ENCODE measurements around the gene SNX11.

The SNX11 gene

DNA sequence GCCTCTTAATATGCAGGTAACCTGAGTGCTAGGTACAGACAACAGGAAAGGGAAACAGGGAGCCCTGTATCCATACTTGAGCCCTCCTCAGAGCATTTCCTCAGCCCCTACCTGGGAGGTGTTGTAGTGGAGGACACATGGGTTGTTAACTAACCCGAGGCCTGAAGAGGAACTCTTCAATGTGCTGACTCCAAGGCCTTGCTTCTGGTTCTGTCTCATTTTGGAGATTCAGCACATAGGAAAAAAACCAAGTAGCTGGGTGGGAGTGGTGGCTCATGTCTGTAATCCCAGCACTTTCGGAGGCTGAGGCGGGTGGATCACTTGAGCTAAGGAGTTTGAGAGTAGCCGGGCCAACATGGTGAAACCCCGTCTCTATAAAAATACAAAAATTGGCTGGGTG lies 24.8 kb downstream of the SNX11 start:
- TF ChIP-seq ZNF501 (tag by site-specific recombination; IDR thresholded peaks at IDR 0.05) (no peak), KLF1 (tag by site-specific recombination; IDR thresholded peaks at IDR 0.05) (no peak), MEIS1 (CRISPR knock-in tag; IDR thresholded peaks at IDR 0.05; ENCODE audit: borderline replicate concordance) (no peak), ZNF548 (tag by site-specific recombination; IDR thresholded peaks at IDR 0.05) (no peak), ZNF23 (tag by site-specific recombination; IDR thresholded peaks at IDR 0.05; ENCODE audit: borderline replicate concordance) (no peak), ZNF549 (tag by site-specific recombination; IDR thresholded peaks at IDR 0.05) (no peak), ZBTB21 (tag by site-specific recombination; IDR thresholded peaks at IDR 0.05) (no peak), ZXDB (tag by site-specific recombination; IDR thresholded peaks at IDR 0.05) (no peak), ZNF202 (tag by site-specific recombination; IDR thresholded peaks at IDR 0.05; ENCODE audit: borderline replicate concordance) (no peak), ZNF701 (tag by site-specific recombination; IDR thresholded peaks at IDR 0.05) (no peak), ZNF776 (tag by site-specific recombination; IDR thresholded peaks at IDR 0.05; ENCODE audit: borderline replicate concordance) (no peak)
- no peaks in the 10 kb centered on the region for H3K9me3 ChIP-seq (ENCODE audit: control insufficient read depth, insufficient read depth, low read depth, low read length)
- peaks cover 0 to 2% of the 10 kb centered on the region in 2 experiments; a peak in 1 of 3 replicates for H3K36me3 ChIP-seq (ENCODE audit: control insufficient read depth in 2 of 2, insufficient read depth in 1 of 2, low read length in 2 of 2)
- no peak overlapping the region for H3K4me3 ChIP-seq (ENCODE audit: low read depth, low read length)
- POLR2A ChIA-PET: no interaction called here
- no peak overlapping the region for H3K27ac ChIP-seq (ENCODE audit: extremely low read depth, low read depth, low read length)
- H3K4me1 ChIP-seq (ENCODE audit: control insufficient read depth, insufficient read depth, low read length): no peaks in the 10 kb centered on the region
- CTCF ChIA-PET: interaction anchor here (0.7 to 7.4 kb wide), 17 partner anchors 8 to 227 kb away, joined by 3 to 105 read pairs (median 4); no protein-coding TSS in a partner anchor

DNA sequence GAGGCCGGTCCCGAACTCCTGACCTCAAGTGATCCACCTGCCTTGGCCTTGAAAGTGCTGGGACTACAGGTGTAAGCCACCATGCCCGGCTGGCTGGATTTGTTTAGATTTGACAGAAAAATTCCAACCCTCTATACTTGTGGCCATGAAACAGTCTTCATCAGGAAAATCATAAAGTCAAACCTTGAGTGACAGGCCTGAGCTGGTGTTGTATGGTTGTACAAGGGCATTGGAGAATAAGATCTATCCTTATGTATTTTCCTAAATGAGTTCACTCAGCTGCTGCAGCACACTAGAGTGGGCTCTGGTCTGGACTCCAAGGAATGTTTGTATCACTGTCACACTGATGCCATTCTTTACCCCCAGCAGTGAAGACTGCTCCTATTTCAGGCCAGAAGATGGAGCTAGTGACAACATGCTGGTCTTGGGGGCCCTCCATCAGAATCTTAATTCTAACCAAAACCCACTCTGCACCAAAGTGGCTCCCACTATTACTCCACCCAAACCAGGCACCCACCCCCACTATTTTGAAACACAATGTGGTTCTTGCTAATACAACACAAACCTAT lies 27.4 kb downstream of the SNX11 start:
- no peaks in the 10 kb centered on the region for H3K4me1 ChIP-seq (ENCODE audit: control insufficient read depth, insufficient read depth, low read length)
- H3K4me3 ChIP-seq (ENCODE audit: low read depth, low read length): no peak overlapping the region
- ChIA-PET POLR2A (no interaction called here), CTCF (interaction anchor here (0.6 to 7.4 kb wide), 23 partner anchors 8 to 245 kb away, joined by 3 to 105 read pairs (median 4); no protein-coding TSS in a partner anchor)
- H3K36me3 ChIP-seq (ENCODE audit: control insufficient read depth in 2 of 2, insufficient read depth in 1 of 2, low read length in 2 of 2): no peaks in the 10 kb centered on the region
- no peaks in the 10 kb centered on the region for H3K9me3 ChIP-seq (ENCODE audit: control insufficient read depth, insufficient read depth, low read depth, low read length)
- no peak overlapping the region for H3K27ac ChIP-seq (ENCODE audit: extremely low read depth, low read depth, low read length)
- TF ChIP-seq ZNF501 (tag by site-specific recombination; IDR thresholded peaks at IDR 0.05) (no peak), ZNF76 (tag by site-specific recombination; IDR thresholded peaks at IDR 0.05; ENCODE audit: borderline replicate concordance, low read depth) (no peak), SALL2 (tag by site-specific recombination; IDR thresholded peaks at IDR 0.05; ENCODE audit: borderline replicate concordance) (no peak), GLI2 (tag by site-specific recombination; IDR thresholded peaks at IDR 0.05; ENCODE audit: borderline replicate concordance, low read depth) (no peak), GFI1B (tag by site-specific recombination; IDR thresholded peaks at IDR 0.05) (no peak), SP7 (tag by site-specific recombination; IDR thresholded peaks at IDR 0.05) (no peak), ZNF292 (tag by site-specific recombination; IDR thresholded peaks at IDR 0.05; ENCODE audit: borderline replicate concordance, low read depth) (no peak), ZNF791 (tag by site-specific recombination; IDR thresholded peaks at IDR 0.05) (no peak), ZBTB17 (tag by site-specific recombination; IDR thresholded peaks at IDR 0.05) (no peak), ZNF600 (tag by site-specific recombination; IDR thresholded peaks at IDR 0.05) (peak; percentile 55; the same call in 1 of the 2 replicates), ZNF175 (tag by site-specific recombination; IDR thresholded peaks at IDR 0.05) (no peak), ZNF626 (tag by site-specific recombination; IDR thresholded peaks at IDR 0.05) (no peak), KLF16 (tag by site-specific recombination; IDR thresholded peaks at IDR 0.05) (no peak), ZNF114 (tag by site-specific recombination; IDR thresholded peaks at IDR 0.05) (no peak), SCRT1 (tag by site-specific recombination; IDR thresholded peaks at IDR 0.05; ENCODE audit: borderline replicate concordance) (no peak), ZBTB20 (tag by site-specific recombination; IDR thresholded peaks at IDR 0.05) (peak; percentile 44; the same call in 1 of the 2 replicates), ZNF335 (tag by site-specific recombination; conservative IDR thresholded peaks at IDR 0.05) (peak; percentile 2; the same call in 1 of the 2 replicates), GLIS1 (tag by site-specific recombination; IDR thresholded peaks at IDR 0.05) (peak; percentile 91)
- TF ChIP-seq, protein P1, sequence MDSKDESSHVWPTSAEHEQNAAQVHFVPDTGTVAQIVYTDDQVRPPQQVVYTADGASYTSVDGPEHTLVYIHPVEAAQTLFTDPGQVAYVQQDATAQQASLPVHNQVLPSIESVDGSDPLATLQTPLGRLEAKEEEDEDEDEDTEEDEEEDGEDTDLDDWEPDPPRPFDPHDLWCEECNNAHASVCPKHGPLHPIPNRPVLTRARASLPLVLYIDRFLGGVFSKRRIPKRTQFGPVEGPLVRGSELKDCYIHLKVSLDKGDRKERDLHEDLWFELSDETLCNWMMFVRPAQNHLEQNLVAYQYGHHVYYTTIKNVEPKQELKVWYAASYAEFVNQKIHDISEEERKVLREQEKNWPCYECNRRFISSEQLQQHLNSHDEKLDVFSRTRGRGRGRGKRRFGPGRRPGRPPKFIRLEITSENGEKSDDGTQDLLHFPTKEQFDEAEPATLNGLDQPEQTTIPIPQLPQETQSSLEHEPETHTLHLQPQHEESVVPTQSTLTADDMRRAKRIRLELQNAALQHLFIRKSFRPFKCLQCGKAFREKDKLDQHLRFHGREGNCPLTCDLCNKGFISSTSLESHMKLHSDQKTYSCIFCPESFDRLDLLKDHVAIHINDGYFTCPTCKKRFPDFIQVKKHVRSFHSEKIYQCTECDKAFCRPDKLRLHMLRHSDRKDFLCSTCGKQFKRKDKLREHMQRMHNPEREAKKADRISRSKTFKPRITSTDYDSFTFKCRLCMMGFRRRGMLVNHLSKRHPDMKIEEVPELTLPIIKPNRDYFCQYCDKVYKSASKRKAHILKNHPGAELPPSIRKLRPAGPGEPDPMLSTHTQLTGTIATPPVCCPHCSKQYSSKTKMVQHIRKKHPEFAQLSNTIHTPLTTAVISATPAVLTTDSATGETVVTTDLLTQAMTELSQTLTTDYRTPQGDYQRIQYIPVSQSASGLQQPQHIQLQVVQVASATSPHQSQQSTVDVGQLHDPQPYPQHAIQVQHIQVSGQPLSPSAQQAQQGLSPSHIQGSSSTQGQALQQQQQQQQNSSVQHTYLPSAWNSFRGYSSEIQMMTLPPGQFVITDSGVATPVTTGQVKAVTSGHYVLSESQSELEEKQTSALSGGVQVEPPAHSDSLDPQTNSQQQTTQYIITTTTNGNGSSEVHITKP (tag by site-specific recombination; IDR thresholded peaks at IDR 0.05): peak; percentile 66; the same call in 1 of the 2 replicates
- TF ChIP-seq, protein P2, sequence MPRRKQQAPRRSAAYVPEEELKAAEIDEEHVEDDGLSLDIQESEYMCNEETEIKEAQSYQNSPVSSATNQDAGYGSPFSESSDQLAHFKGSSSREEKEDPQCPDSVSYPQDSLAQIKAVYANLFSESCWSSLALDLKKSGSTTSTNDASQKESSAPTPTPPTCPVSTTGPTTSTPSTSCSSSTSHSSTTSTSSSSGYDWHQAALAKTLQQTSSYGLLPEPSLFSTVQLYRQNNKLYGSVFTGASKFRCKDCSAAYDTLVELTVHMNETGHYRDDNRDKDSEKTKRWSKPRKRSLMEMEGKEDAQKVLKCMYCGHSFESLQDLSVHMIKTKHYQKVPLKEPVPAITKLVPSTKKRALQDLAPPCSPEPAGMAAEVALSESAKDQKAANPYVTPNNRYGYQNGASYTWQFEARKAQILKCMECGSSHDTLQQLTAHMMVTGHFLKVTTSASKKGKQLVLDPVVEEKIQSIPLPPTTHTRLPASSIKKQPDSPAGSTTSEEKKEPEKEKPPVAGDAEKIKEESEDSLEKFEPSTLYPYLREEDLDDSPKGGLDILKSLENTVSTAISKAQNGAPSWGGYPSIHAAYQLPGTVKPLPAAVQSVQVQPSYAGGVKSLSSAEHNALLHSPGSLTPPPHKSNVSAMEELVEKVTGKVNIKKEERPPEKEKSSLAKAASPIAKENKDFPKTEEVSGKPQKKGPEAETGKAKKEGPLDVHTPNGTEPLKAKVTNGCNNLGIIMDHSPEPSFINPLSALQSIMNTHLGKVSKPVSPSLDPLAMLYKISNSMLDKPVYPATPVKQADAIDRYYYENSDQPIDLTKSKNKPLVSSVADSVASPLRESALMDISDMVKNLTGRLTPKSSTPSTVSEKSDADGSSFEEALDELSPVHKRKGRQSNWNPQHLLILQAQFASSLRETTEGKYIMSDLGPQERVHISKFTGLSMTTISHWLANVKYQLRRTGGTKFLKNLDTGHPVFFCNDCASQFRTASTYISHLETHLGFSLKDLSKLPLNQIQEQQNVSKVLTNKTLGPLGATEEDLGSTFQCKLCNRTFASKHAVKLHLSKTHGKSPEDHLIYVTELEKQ (tag by site-specific recombination; IDR thresholded peaks at IDR 0.05; ENCODE audit: borderline replicate concordance): no peak
